ENCODE data around the gene C20orf204. TPM values are rescaled to one million over a fixed set of nuclear protein-coding genes. Genes with fewer than 3 reads are reported as not detected.

C20orf204 gene
- total RNA-seq, 3 donors from 2014 or later = 0.66 to 1.3 (median 1.1) TPM

- no peak for DNase-seq (ENCODE audit: low spot score in 2 of 2)
- H3K9me3 ChIP-seq = no peaks in the 10 kb centered on the region
- intact Hi-C loops (cut with DNase I; ENCODE audit: low total_unique reads) = no loop called here
- no peak overlapping the region for H3K27ac ChIP-seq
- no peaks in the 10 kb centered on the region for H3K36me3 ChIP-seq
- TF ChIP-seq CTCF (IDR thresholded peaks at IDR 0.05) (no peak), POLR2A (IDR thresholded peaks at IDR 0.05) (no peak), POLR2AphosphoS5 (IDR thresholded peaks at IDR 0.05) (no peak)
- H3K4me3 ChIP-seq = peak overlapping the region; percentile 60 to 78 (median 72)
- no peaks in the 10 kb centered on the region for H3K27me3 ChIP-seq
- peaks cover 8 to 9% of the 10 kb centered on the region in 2 donors for H3K4me1 ChIP-seq
Observed at GRCh38 chr20:64077541-64077875, 41.5 kb downstream of the C20orf204 start.

- Histone ChIP-seq H3K27ac (peak overlapping the region in 1 of 2 donors; percentile 19), H3K4me1 (peaks cover 8 to 9% of the 10 kb centered on the region in 2 donors), H3K4me3 (peak overlapping the region; percentile 60 to 78 (median 72)), H3K36me3 (no peaks in the 10 kb centered on the region), H3K9me3 (no peaks in the 10 kb centered on the region), H3K27me3 (no peaks in the 10 kb centered on the region)
- no peak for TF ChIP-seq POLR2A (IDR thresholded peaks at IDR 0.05)
- TF ChIP-seq POLR2AphosphoS5 (IDR thresholded peaks at IDR 0.05) = no peak
- TF ChIP-seq CTCF (IDR thresholded peaks at IDR 0.05) = no peak
- intact Hi-C loops (cut with DNase I; ENCODE audit: low total_unique reads) = no loop called here
- no peak for DNase-seq (ENCODE audit: low spot score in 2 of 2)
Observed at GRCh38 chr20:64077876-64078551, 42.0 kb downstream of the C20orf204 start.

GRCh38 chr20:64078934-64079272 is 42.9 kb downstream of the C20orf204 start:
- Histone ChIP-seq H3K27me3 (no peaks in the 10 kb centered on the region), H3K4me3 (peak overlapping the region; percentile 60 to 78 (median 72)), H3K36me3 (no peaks in the 10 kb centered on the region), H3K4me1 (peaks cover 9 to 11% of the 10 kb centered on the region in 2 donors), H3K9me3 (no peaks in the 10 kb centered on the region), H3K27ac (peak overlapping the region; percentile 74 to 77)
- TF ChIP-seq CTCF (IDR thresholded peaks at IDR 0.05) (no peak), POLR2AphosphoS5 (IDR thresholded peaks at IDR 0.05) (no peak), POLR2A (IDR thresholded peaks at IDR 0.05) (no peak)
- intact Hi-C loops (cut with DNase I; ENCODE audit: low total_unique reads) = no loop called here
- DNase-seq (ENCODE audit: low spot score in 2 of 2) = no peak

- peaks cover 0 to under 1% of the 10 kb centered on the region in 2 donors for H3K27me3 ChIP-seq
- peak within 1 kb of the TSS; percentile 60 to 78 (median 72) for H3K4me3 ChIP-seq
- H3K9me3 ChIP-seq = no peaks in the 10 kb centered on the region
- no peak for TF ChIP-seq POLR2A (IDR thresholded peaks at IDR 0.05)
- no peak for TF ChIP-seq POLR2AphosphoS5 (IDR thresholded peaks at IDR 0.05)
- TF ChIP-seq CTCF (IDR thresholded peaks at IDR 0.05) = no peak
- peak in 1 of 2 donors; percentile 45 for DNase-seq (ENCODE audit: low spot score in 2 of 2)
- intact Hi-C loops (cut with DNase I; ENCODE audit: low total_unique reads) = no loop called here
- no peaks in the 10 kb centered on the region for H3K36me3 ChIP-seq
- H3K4me1 ChIP-seq = peaks cover 9 to 13% of the 10 kb centered on the region in 2 donors
- peak within 1 kb of the TSS; percentile 74 to 77 for H3K27ac ChIP-seq
Observed at GRCh38 chr20:64079273-64080012, 43.5 kb downstream of the C20orf204 start, which contains the start of gene RGS19. Gene RGS19, minus strand, starts transcription at chr20:64079518. Its CDS starts 2,632 bp downstream, at chr20:64076886.

Data from breast epithelium (tissue), 4 donors.